GM19193 (cell line): Measurements from ENCODE around the gene CARF.

Experiments
- POLR2A ChIP-seq: IDR thresholded peaks from 4 replicates; pipeline ENCODE4 v1.6.1; 2011; ENCODE audit not compliant: insufficient read depth, insufficient read length; ENCODE audit errors: extremely low read depth

CARF gene

GRCh38 chr2:203002054-203002821, 90.2 kb downstream of the CARF start:
- TF ChIP-seq POLR2A: no peak

GRCh38 chr2:203003716-203004115, 91.6 kb downstream of the CARF start:
- TF ChIP-seq POLR2A: no peak

GRCh38 chr2:203014456-203015199, 102.6 kb downstream of the CARF start, which contains the start of gene NBEAL1:
Gene NBEAL1 (plus strand): TSS chr2:203014875. CDS start chr2:203016385, 1,510 bp downstream.
- peak; percentile 69 for TF ChIP-seq POLR2A

GRCh38 chr2:203016716-203017115, 104.6 kb downstream of the CARF start:
- TF ChIP-seq POLR2A: no peak

GRCh38 chr2:203018181-203018580, 106.1 kb downstream of the CARF start:
- TF ChIP-seq POLR2A: no peak

GRCh38 chr2:203019142-203019541, 107.1 kb downstream of the CARF start:
- TF ChIP-seq POLR2A: no peak

GRCh38 chr2:203021991-203022390, 109.9 kb downstream of the CARF start:
- TF ChIP-seq POLR2A: no peak

- no peak for TF ChIP-seq POLR2A
These were observed 110.7 kb downstream of the CARF start for GRCh38 chr2:203022751-203023150.

GRCh38 chr2:203025592-203025991, 113.5 kb downstream of the CARF start:
- no peak for TF ChIP-seq POLR2A

- no peak for TF ChIP-seq POLR2A
These were observed 118.5 kb downstream of the CARF start for GRCh38 chr2:203030545-203030944.

- no peak for TF ChIP-seq POLR2A
These were observed 118.9 kb downstream of the CARF start for GRCh38 chr2:203030991-203031390.

GRCh38 chr2:203033395-203033794, 121.3 kb downstream of the CARF start:
- TF ChIP-seq POLR2A: no peak

- TF ChIP-seq POLR2A: no peak
These were observed 123.9 kb downstream of the CARF start for GRCh38 chr2:203035879-203036470.
